ENCODE data around the gene CST9L.

GRCh38 chr20:23569570-23569969 lies 1.3 kb upstream of the CST9L start:
- no peak for TF ChIP-seq CTCF (IDR thresholded peaks at IDR 0.05)
- no peak for TF ChIP-seq POLR2A (IDR thresholded peaks at IDR 0.05)

All from right lobe of liver (tissue), 4 donors.